ENCODE measurements around the gene ZNF740. TPM values are rescaled to one million over a fixed set of nuclear protein-coding genes. Genes with fewer than 3 reads are reported as not detected.

The ZNF740 gene
- polyA plus RNA-seq, 1 of the 3 experiments (the other 2 are of a cell fraction), result 14.6 TPM

DNA sequence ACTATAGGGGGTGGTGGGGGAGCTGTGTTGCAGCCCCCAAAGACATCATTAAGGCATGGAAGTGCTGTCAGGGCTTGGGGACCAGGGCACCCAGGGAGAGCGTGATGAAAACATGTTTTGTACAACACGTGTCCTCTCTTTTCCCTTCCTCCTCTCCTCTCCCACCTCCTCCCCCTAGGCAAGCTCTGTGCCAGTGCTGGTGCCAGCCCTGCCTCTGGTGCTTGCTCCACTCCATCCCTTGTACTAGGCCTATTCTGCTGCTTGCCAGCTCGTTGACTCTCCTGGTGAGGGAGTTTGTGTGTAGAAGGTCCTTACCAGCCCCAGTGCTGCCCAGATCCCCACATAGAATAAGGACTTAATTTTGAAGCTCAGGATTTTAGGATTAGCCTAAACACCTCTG lies 54.6 kb downstream of the ZNF740 start (continued):
- TF ChIP-seq FOSL2 (IDR thresholded peaks at IDR 0.05; ENCODE audit: borderline replicate concordance, low read depth), result no peak
- TF ChIP-seq, protein P1, sequence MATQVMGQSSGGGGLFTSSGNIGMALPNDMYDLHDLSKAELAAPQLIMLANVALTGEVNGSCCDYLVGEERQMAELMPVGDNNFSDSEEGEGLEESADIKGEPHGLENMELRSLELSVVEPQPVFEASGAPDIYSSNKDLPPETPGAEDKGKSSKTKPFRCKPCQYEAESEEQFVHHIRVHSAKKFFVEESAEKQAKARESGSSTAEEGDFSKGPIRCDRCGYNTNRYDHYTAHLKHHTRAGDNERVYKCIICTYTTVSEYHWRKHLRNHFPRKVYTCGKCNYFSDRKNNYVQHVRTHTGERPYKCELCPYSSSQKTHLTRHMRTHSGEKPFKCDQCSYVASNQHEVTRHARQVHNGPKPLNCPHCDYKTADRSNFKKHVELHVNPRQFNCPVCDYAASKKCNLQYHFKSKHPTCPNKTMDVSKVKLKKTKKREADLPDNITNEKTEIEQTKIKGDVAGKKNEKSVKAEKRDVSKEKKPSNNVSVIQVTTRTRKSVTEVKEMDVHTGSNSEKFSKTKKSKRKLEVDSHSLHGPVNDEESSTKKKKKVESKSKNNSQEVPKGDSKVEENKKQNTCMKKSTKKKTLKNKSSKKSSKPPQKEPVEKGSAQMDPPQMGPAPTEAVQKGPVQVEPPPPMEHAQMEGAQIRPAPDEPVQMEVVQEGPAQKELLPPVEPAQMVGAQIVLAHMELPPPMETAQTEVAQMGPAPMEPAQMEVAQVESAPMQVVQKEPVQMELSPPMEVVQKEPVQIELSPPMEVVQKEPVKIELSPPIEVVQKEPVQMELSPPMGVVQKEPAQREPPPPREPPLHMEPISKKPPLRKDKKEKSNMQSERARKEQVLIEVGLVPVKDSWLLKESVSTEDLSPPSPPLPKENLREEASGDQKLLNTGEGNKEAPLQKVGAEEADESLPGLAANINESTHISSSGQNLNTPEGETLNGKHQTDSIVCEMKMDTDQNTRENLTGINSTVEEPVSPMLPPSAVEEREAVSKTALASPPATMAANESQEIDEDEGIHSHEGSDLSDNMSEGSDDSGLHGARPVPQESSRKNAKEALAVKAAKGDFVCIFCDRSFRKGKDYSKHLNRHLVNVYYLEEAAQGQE (IDR thresholded peaks at IDR 0.05; ENCODE audit: low read depth, low read length), result no peak
- TF ChIP-seq MXI1 (IDR thresholded peaks at IDR 0.05; ENCODE audit: low read depth, low read length), result no peak
- TF ChIP-seq, protein P2, sequence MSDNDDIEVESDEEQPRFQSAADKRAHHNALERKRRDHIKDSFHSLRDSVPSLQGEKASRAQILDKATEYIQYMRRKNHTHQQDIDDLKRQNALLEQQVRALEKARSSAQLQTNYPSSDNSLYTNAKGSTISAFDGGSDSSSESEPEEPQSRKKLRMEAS (IDR thresholded peaks at IDR 0.05; ENCODE audit: low read depth), result no peak
- TF ChIP-seq CTCF (IDR thresholded peaks at IDR 0.05), result no peak
- TF ChIP-seq GABPA (IDR thresholded peaks at IDR 0.05; ENCODE audit: low read depth), result no peak
- TF ChIP-seq ELF1 (IDR thresholded peaks at IDR 0.05), result no peak
- no peak for TF ChIP-seq NFIC (IDR thresholded peaks at IDR 0.05; ENCODE audit: borderline replicate concordance)
- no peak for TF ChIP-seq FOXM1 (IDR thresholded peaks at IDR 0.05; ENCODE audit: low read depth)

GRCh38 chr12:53235742-53236442 lies 55.4 kb downstream of the ZNF740 start:
- POLR2A ChIA-PET, result no interaction called here
- no peak overlapping the region; a peak in 1 of 4 replicates for H3K27ac ChIP-seq (ENCODE audit: low read depth in 2 of 2, low read length in 1 of 2)
- 80% methylated on average over 8 of the region's 9 CpGs for WGBS (ENCODE audit: low lambda C conversion rate)
- TF ChIP-seq TCF12 (IDR thresholded peaks at IDR 0.05) (no peak), EP300 (IDR thresholded peaks at IDR 0.05; ENCODE audit: borderline replicate concordance in 1 of 2, low read depth in 1 of 2, low read length in 1 of 2) (no peak), FOSL2 (IDR thresholded peaks at IDR 0.05; ENCODE audit: borderline replicate concordance, low read depth) (no peak), YY1 (IDR thresholded peaks at IDR 0.05; ENCODE audit: low read depth) (no peak), CTCF (IDR thresholded peaks at IDR 0.05) (no peak), MXI1 (IDR thresholded peaks at IDR 0.05; ENCODE audit: low read depth, low read length) (no peak), GABPA (IDR thresholded peaks at IDR 0.05; ENCODE audit: low read depth) (no peak), JUND (IDR thresholded peaks at IDR 0.05) (no peak), GATA2 (CRISPR knock-in tag; IDR thresholded peaks at IDR 0.05) (no peak), RAD21 (IDR thresholded peaks at IDR 0.05; ENCODE audit: low read length) (no peak), EZH2phosphoT487 (IDR thresholded peaks at IDR 0.05; ENCODE audit: borderline replicate concordance, low read depth) (no peak), TEAD4 (IDR thresholded peaks at IDR 0.05; ENCODE audit: borderline replicate concordance, insufficient read depth) (no peak), SMC3 (IDR thresholded peaks at IDR 0.05; ENCODE audit: low read depth, low read length) (no peak)
- TF ChIP-seq, protein P3, sequence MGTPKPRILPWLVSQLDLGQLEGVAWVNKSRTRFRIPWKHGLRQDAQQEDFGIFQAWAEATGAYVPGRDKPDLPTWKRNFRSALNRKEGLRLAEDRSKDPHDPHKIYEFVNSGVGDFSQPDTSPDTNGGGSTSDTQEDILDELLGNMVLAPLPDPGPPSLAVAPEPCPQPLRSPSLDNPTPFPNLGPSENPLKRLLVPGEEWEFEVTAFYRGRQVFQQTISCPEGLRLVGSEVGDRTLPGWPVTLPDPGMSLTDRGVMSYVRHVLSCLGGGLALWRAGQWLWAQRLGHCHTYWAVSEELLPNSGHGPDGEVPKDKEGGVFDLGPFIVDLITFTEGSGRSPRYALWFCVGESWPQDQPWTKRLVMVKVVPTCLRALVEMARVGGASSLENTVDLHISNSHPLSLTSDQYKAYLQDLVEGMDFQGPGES (IDR thresholded peaks at IDR 0.05; ENCODE audit: low read depth, low read length), result no peak

More at GRCh38 chr12:53235742-53236442, 55.4 kb downstream of the ZNF740 start:
- Histone ChIP-seq H3K9ac (no peak overlapping the region), H3K79me2 (ENCODE audit: insufficient read depth) (no peaks in the 10 kb centered on the region; the same call in 1 of the 2 replicates), H3K4me1 (ENCODE audit: control insufficient read depth in 1 of 2, insufficient read depth in 2 of 2, low read depth in 1 of 2, low read length in 1 of 2) (peaks cover 32 to 42% of the 10 kb centered on the region in 2 experiments; a peak in 3 of 4 replicates), H3K4me3 (ENCODE audit: low read depth in 2 of 2, low read length in 1 of 2) (no peak overlapping the region), H3K27me3 (ENCODE audit: insufficient read depth) (no peaks in the 10 kb centered on the region), H3K9me3 (no peaks in the 10 kb centered on the region), H2AFZ (ENCODE audit: low read depth) (no peak overlapping the region), H3K4me2 (no peak overlapping the region), H3K36me3 (replicated peaks in 1 of 2; ENCODE audit: control insufficient read depth in 1 of 2, insufficient read depth in 2 of 2, low read length in 1 of 2) (no peaks in the 10 kb centered on the region), H3F3A (replicated peaks; ENCODE audit: insufficient read depth) (peaks cover 13% of the 10 kb centered on the region), H3K9me2 (no peaks in the 10 kb centered on the region), H4K20me1 (ENCODE audit: insufficient read depth) (no peaks in the 10 kb centered on the region)
- CTCF ChIA-PET, result interaction anchor here (0.8 to 2.7 kb wide), 4 partner anchors 16 to 188 kb away, joined by 3 to 9 read pairs (median 6); partner anchors contain the start of gene ESPL1
- DNase-seq, result no peak
